ENCODE results near the gene MTG2.

MTG2 gene

GRCh38 chr20:62208061-62208794, 25.4 kb downstream of the MTG2 start:
- no peak for DNase-seq

DNA sequence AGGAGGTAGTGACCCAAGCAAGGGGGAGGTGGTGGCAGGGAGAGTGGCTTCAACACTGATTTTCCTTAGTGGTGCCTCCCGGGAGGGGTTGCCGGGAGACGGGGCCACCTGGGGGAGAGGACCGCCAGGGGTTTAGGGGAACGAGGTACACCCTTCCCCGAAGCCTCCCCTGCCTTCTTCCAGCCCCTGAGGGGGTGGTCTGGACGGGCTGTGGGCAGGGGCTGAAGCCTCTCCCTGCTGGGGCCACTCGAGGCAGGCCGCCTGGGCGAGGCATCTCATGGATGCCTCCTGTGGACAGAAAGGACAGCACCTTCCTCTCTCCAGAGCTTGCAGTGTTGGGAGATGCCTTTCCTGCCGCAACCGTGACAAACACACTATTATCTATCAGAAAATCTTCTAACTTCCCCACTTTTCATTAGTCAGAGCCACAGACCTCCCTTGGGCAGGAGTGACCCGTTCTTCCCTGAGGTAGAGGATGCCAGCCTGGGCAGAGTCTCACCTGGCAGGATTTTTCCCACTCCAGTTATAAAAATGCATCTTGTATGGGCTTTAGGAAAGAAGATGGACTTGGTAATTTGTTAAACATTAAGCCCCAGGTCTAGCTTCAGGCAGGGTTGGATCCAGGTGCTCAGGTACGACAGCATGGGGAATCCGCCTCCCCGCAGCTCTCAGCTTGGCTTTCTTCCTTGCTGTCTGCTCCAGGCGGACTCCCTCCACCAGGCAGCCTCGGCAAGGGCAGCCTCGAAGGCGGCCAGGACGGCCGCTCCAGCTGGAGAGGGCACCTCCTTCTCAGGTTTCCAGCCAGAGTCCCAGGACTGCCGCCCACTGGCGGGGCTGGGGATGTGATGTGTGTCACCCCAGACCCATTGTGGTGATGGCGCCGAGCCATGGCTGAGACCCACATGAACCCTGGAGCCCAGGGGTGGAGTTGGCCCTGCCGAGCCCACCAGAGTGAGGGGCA, 26.2 kb downstream of the MTG2 start:
- DNase-seq, result no peak

- no peak for DNase-seq
Measured at GRCh38 chr20:62209850-62210495, 27.1 kb downstream of the MTG2 start.

- no peak for DNase-seq
Measured at GRCh38 chr20:62210496-62210855, 27.6 kb downstream of the MTG2 start.

- no peak for DNase-seq
Measured at GRCh38 chr20:62211216-62211615, 28.4 kb downstream of the MTG2 start.

GRCh38 chr20:62211769-62212288, 29.0 kb downstream of the MTG2 start:
- no peak for DNase-seq

GRCh38 chr20:62212299-62212698, 29.5 kb downstream of the MTG2 start:
- DNase-seq, result no peak

DNA sequence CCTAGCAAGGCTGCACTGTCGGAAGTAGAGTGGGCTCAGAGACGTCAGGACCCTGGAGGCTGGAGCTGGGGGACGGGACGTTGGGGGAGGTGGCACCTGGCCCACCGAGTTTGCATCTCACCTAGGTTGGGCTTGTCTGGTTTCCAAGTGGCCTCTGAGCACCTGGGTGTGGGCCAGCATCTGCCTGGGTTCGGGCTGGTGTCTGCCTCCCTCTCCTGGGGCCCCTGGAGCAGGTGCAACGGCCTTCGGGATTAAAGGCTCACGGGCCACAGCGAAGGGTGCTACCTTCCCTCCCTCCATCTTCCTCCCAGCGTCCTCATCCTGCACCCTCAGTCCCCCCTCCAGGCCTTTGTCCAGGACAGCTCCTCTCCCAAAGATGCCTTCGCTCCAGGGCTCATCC, 31.2 kb downstream of the MTG2 start:
- DNase-seq, result no peak

DNA sequence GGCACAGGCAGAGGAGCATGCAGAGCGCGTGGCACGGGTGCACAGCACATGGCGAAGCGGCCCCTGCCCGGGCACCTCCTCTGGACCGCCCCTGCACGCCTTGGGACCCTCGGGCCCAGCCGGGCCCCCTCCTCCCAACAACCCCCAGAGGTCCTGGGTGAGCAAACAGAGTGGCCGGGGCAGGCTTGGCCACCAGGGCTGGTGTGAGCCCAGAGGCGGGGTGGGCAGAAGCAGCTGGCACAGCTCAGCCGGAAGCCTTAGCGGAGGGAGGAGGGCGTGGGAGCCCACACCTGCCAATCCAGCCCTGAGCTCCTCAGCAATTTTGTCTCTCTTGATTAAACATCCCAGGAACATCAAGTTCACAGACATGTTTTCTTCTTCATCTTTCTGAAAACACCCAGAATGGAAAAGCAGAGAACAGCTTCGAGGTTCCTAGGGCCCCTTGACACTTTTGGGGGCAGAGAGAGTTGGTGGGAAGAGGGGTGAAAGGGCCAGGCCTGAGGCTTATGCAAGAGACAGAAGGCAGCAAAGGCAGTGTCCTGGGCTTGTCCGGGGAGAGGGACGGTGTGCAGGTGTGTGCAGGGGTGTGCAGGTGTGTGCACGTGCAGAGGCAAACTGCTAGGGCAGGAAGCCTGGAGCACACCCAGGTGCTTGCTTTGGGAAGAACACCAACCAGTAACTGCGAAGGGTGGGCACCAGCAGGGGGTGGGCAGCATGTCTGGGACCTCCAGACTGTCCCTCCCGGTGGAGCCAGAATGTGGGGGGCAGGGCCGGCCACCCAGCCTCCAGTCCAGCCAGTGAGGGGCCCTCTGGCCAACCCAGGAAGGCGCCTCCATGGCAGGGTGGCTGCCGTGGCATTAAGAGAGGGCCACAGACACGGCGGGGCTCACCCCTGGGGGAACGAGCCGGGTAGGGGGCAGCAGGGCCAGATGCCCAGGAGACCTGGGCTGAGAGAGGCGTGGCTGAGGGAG, 32.5 kb downstream of the MTG2 start:
- no peak for DNase-seq

GRCh38 chr20:62215991-62216635, 33.3 kb downstream of the MTG2 start:
- no peak for DNase-seq

DNA sequence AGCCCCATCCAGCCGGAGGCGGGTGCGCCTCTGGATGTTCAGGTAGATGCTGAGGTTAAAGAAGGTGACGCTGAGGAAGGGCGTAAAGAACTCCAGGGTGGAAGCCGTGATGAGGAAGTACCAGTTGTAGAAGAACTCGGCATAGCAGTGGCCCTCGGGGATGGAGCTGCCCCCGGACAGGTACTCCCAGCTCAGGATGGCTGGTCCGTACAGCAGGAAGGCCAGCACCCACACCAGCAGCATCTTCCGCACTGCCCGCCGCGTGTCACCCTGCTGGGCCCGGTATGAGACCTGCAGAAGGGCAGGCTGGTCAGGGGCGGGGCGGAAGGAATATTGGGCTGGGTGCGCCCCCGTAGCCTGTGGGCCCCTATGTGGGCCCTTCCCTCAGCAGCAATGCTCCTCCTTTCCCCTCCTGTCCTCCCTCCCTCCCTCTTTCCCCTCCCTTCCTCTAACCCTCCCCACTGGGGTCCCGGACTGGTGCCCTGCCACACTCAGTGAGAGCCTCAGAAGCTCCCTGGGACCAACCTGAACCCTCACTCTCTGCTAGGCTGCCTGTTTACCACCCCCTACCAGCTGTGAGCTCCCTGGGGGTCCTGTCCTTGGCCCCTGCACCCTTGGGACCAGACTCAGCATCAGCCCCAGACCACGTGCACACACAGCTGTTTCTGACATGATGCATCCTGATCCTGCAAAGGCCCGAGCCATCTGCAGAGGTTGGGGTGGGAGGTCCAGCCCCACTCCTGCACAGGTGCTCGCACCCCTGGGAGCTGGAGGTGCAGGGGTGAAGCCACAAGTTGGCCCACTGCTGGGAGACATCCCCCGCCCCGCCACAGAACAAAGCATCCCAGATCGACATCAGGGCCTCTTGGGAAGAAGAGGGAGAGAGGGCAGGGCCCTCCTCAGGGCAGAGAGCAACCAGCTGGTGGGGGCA, 34.1 kb downstream of the MTG2 start:
- DNase-seq, result no peak

DNA sequence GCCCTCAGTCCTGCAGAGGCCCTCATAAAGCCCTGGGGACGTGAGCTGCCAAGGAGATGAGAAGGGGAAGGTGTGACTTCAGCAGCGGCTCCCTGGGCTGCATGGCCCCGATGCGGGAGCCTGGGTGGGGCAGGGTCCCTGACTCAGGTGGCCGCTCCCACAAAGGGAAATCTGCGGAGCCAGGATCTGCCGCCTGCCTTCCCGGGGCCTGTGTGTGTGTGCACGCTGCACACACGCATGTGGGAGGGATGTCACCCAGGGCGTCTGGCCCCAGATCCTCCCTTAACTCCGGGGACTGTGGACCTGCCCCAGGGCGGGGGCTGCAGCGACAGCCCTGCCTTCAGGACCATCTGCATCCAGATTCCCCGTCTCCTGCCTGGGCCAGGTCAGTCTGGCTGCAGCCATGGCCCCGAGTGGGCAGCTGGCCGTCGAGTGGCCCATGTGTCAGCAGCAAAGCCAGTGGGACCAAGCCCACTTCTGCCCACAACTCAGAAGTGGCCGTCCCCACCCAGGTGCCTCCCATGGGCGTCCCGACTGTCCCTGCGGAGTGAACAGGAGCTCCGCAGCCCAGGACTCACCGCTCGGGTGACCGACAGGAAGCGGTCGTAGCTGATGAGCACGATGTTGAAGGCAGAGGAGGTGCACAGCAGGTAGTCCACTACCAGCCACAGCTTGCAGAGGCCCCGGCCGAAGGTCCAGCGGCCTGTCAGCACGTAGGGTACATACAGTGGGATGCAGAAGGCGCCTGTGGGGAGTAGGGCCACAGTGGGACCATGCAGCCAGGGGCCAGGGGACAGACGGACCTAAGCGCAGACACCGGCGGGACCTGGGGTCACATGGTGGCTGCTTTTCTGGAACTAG, 35.3 kb downstream of the MTG2 start:
- no peak for DNase-seq

DNA sequence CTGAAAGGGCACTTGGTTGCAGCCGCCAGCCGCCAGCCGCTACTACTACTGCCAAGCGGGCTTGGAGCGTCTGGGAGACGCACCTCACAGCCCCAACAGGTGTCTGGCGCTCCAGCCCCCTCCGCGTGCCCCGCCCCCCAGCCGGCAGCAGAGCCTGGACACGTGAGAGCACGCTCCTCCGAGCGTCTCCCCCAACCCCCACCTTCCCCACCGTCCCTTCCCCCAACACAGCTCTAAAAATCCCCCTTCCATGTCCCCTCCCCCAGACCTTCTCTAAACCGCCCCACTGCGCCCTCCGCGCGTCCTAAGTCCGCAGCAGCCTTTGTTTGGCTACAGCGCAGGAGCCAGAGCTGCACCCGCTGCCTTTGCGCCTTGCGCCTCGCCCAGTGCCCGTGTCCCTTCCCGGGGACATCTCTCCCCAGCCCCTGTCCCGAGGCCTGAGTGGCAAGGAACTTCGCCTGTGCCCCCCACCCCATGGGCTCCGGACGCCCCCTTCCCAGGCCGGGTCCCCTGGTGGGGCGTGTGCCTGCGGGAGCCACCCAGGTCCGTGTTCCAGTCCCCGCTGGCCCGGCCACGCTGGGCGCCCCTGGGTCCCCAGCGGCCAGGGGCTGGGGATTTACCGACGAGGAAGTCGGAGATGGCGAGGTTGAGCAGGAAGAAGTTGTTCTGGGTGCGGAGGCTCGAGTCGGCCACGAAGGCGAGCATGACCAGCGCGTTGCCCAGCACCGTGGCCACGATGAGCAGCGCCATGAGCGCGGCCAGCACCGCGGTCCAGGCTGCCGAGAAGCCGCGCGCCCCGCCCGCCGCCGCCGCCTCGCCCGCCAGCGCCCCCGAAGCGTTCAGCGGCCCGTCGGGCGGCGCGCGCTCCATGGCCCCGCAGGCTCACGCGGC, 36.5 kb downstream of the MTG2 start:
- no peak for DNase-seq

DNA sequence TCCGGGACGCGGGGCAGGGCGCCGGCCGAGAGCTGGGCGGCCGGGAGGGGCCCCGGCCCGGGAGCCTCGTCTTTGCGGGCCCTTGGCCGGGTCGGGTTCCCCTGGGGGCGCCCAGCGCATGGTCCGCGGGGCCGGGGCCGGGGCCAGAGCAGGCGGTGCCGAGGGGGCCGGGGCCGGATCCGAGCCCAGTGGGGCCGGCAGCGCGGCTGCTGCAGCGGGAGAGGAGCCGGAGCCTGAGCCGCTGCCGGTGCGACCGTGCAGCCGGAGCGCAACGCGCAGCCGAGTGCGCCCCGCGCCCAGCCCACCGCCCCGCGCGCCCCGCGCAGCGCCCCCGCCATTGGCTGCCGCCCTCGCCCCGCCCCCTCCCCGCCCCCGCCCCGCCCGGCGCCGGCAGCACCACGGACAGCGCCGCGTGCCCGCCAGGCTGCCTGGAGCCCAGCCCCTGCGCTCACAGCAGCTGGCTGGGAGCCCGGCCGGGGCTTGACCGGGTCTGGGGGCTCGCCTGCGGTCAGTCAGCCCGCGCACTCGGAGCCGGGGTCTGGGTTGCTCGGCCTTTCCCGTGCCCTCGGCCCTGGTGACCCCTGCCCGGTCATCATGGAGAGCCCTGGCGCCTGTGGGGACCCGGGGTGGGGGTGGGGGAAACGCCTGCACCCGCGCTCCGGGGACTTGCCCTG, 37.3 kb downstream of the MTG2 start, which contains the start of gene HRH3:
Gene HRH3 (minus strand): TSS at position 287 of the 674 bp plus-strand sequence. CDS start 308 bp downstream, outside the sequence.
- DNase-seq, result peak; percentile 32

- no peak for DNase-seq
Measured at GRCh38 chr20:62220666-62221568, 38.1 kb downstream of the MTG2 start.

GRCh38 chr20:62222266-62222850, 39.5 kb downstream of the MTG2 start:
- DNase-seq, result no peak

Measured in activated gamma-delta T cell treated with Interleukin-2 at 50 U/mL for 16 hours (primary cell).